HG03520 (cell line): ENCODE data around the gene TP53AIP1.
"Not testable (repeated sequence)": the region's sequence is repeated elsewhere in the genome, so short reads cannot be mapped to it uniquely, and the experiment has no call there.

Source experiments
- ATAC-seq: cut with Tn5 transposase; IDR thresholded peaks from one replicate; pipeline ENCODE4 v1.9.1; 2021; ENCODE audit warnings: mild to moderate bottlenecking, moderate library complexity; ENCODE audit not compliant: unreplicated experiment

TP53AIP1 gene

GRCh38 chr11:128926437-128927107, 16.1 kb downstream of the TP53AIP1 start:
- ATAC-seq, result no peak

- no peak for ATAC-seq
Observed at GRCh38 chr11:128926000-128926399, 16.7 kb downstream of the TP53AIP1 start.

GRCh38 chr11:128925250-128925600, 17.4 kb downstream of the TP53AIP1 start:
- ATAC-seq, result no peak

- no peak for ATAC-seq
Observed at GRCh38 chr11:128924510-128925249, 18.0 kb downstream of the TP53AIP1 start.

GRCh38 chr11:128924104-128924503, 18.6 kb downstream of the TP53AIP1 start:
- no peak for ATAC-seq

- ATAC-seq, result no peak
Observed at GRCh38 chr11:128921793-128922192, 20.9 kb downstream of the TP53AIP1 start.

- ATAC-seq, result no peak
Observed at GRCh38 chr11:128920666-128921065, 22.0 kb downstream of the TP53AIP1 start.

GRCh38 chr11:128919635-128920034, 23.0 kb downstream of the TP53AIP1 start:
- ATAC-seq, result not testable (repeated sequence)

- ATAC-seq, result no peak
Observed at GRCh38 chr11:128919216-128919615, 23.5 kb downstream of the TP53AIP1 start.

- no peak for ATAC-seq
Observed at GRCh38 chr11:128917144-128917724, 25.4 kb downstream of the TP53AIP1 start.

- no peak for ATAC-seq
Observed at GRCh38 chr11:128916681-128917080, 26.0 kb downstream of the TP53AIP1 start.

- no peak for ATAC-seq
Observed at GRCh38 chr11:128916037-128916572, 26.6 kb downstream of the TP53AIP1 start.

GRCh38 chr11:128915149-128915521, 27.5 kb downstream of the TP53AIP1 start:
- no peak for ATAC-seq

GRCh38 chr11:128914216-128915148, 28.2 kb downstream of the TP53AIP1 start:
- ATAC-seq, result no peak

- ATAC-seq, result no peak
Observed at GRCh38 chr11:128913806-128914205, 28.9 kb downstream of the TP53AIP1 start.

GRCh38 chr11:128911701-128912100, 31.0 kb downstream of the TP53AIP1 start:
- ATAC-seq, result no peak

GRCh38 chr11:128911239-128911638, 31.4 kb downstream of the TP53AIP1 start:
- no peak for ATAC-seq

GRCh38 chr11:128910576-128910975, 32.1 kb downstream of the TP53AIP1 start:
- no peak for ATAC-seq

GRCh38 chr11:128909438-128910125, 33.1 kb downstream of the TP53AIP1 start:
- ATAC-seq, result no peak
